Measurements from ENCODE around the gene TMEM200C.
A peak's percentile ranks its signal among the peaks of the same experiment; 100 is the strongest.

Gene TMEM200C

GRCh38 chr18:5895299-5895875 is at the start of gene TMEM200C:
TSS of gene TMEM200C (minus strand) at chr18:5895522. CDS start at chr18:5892063, 3,459 bp downstream.
- Histone ChIP-seq H3K9ac (ENCODE audit: low read depth, low read length) (peak within 1 kb of the TSS; percentile 90), H3K4me1 (ENCODE audit: insufficient read depth, low read length) (peaks cover 17% of the 10 kb centered on the region; the same call in 1 of the 2 replicates), H3K36me3 (ENCODE audit: insufficient read depth, low read length) (no peaks in the 10 kb centered on the region), H3K9me3 (ENCODE audit: control insufficient read depth, insufficient read depth, low read length) (no peaks in the 10 kb centered on the region)

DNA sequence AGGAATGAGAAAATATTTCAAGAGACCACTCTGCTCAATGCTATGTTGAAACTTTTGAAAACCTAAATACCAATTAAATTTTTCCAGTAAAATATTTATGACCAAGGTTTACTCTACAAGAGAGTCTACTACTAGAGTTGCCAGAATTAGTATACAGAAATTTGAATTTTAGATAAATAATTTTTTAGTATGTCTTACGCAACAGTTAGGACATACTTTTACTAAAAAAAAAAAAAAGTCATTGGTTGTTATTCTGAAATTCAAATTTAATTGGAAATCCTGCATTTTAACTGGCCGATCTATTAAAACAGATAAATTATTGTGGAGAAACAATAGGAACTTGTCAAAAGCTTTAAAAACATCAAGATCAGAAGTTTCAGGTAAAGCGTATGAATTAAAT is 49.1 kb upstream of the TMEM200C start:
- H3K9me3 ChIP-seq (ENCODE audit: control insufficient read depth, insufficient read depth, low read length): no peaks in the 10 kb centered on the region
- H3K4me1 ChIP-seq (ENCODE audit: insufficient read depth, low read length): peaks cover 12% of the 10 kb centered on the region
- H3K36me3 ChIP-seq (ENCODE audit: insufficient read depth, low read length): no peaks in the 10 kb centered on the region
- no peak overlapping the region for H3K9ac ChIP-seq (ENCODE audit: low read depth, low read length)

- Histone ChIP-seq H3K36me3 (ENCODE audit: insufficient read depth, low read length) (no peaks in the 10 kb centered on the region), H3K4me1 (ENCODE audit: insufficient read depth, low read length) (peaks cover 12% of the 10 kb centered on the region), H3K9me3 (ENCODE audit: control insufficient read depth, insufficient read depth, low read length) (no peaks in the 10 kb centered on the region), H3K9ac (ENCODE audit: low read depth, low read length) (no peak overlapping the region)
Measured at GRCh38 chr18:5943514-5943913, 48.2 kb upstream of the TMEM200C start.

GRCh38 chr18:5942591-5942990 is 47.3 kb upstream of the TMEM200C start:
- H3K36me3 ChIP-seq (ENCODE audit: insufficient read depth, low read length): no peaks in the 10 kb centered on the region
- no peaks in the 10 kb centered on the region for H3K9me3 ChIP-seq (ENCODE audit: control insufficient read depth, insufficient read depth, low read length)
- peaks cover 12% of the 10 kb centered on the region for H3K4me1 ChIP-seq (ENCODE audit: insufficient read depth, low read length)
- H3K9ac ChIP-seq (ENCODE audit: low read depth, low read length): no peak overlapping the region

- Histone ChIP-seq H3K36me3 (ENCODE audit: insufficient read depth, low read length) (no peaks in the 10 kb centered on the region), H3K4me1 (ENCODE audit: insufficient read depth, low read length) (peaks cover 12% of the 10 kb centered on the region), H3K9me3 (ENCODE audit: control insufficient read depth, insufficient read depth, low read length) (no peaks in the 10 kb centered on the region), H3K9ac (ENCODE audit: low read depth, low read length) (no peak overlapping the region)
Measured at GRCh38 chr18:5941890-5942289, 46.6 kb upstream of the TMEM200C start.

DNA sequence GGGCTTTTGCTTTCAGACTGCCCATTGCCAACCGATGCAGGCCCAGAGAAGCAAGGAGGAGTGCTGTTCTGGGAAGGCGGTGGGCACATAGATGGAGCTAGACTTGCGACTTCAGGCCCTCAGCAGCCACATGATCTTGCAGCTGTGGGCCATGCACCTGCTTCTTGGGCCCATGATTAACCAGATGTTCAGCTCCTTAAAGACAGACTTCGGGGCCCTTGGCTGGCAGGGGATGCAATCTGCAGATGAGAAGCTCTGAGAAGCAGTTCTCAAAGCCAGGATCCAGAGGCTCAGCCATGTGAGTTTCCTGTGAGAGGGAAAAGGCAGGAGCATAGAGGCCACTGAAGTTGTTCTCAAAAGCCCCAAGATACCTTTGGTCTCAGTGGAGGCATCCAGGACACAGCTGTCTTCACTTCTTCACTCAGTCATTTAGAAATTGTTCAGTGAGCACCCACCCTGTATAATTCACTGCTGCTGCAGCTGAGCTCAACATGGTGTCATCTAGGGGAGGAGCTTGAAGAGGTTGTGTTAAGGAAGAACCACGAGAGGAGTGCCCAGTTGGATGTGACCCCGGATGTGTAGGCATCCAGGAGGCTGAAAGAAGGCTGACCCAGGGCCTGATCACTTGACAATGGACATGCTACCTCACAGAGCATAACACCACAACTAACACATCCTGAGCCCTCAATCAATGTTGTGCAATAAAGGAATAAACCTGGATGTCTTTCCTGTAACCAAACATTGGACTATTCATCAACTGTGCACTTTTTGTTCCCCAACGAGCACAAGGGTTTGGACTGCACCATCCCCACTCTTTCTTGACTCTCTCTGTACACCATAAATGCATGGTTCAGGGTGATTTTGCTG is 44.7 kb upstream of the TMEM200C start:
- Histone ChIP-seq H3K4me1 (ENCODE audit: insufficient read depth, low read length) (peaks cover 12% of the 10 kb centered on the region), H3K9ac (ENCODE audit: low read depth, low read length) (no peak overlapping the region), H3K9me3 (ENCODE audit: control insufficient read depth, insufficient read depth, low read length) (no peaks in the 10 kb centered on the region), H3K36me3 (ENCODE audit: insufficient read depth, low read length) (no peaks in the 10 kb centered on the region)

- Histone ChIP-seq H3K9ac (ENCODE audit: low read depth, low read length) (no peak overlapping the region), H3K9me3 (ENCODE audit: control insufficient read depth, insufficient read depth, low read length) (no peaks in the 10 kb centered on the region), H3K36me3 (ENCODE audit: insufficient read depth, low read length) (no peaks in the 10 kb centered on the region), H3K4me1 (ENCODE audit: insufficient read depth, low read length) (peaks cover 12% of the 10 kb centered on the region)
Measured at GRCh38 chr18:5937795-5938194, 42.5 kb upstream of the TMEM200C start.

DNA sequence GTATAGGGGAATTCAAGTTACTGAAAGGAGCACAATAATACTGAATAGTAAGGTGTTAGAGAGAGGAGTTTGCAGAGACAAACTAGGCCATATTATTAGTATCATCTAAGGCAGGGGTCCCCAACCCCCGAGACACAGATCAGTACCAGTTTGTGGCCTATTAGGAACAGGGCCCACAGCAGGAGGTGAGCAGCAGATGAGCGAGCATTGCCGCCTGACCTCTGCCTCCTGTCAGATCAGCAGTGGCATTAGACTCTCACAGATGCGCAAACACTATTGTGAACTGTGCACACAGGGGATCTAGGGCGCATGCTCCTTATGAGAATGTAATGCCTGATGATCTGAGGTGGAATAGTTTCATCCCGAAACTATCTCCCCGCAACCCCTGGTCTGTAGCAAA is 41.8 kb upstream of the TMEM200C start:
- no peaks in the 10 kb centered on the region for H3K36me3 ChIP-seq (ENCODE audit: insufficient read depth, low read length)
- no peak overlapping the region for H3K9ac ChIP-seq (ENCODE audit: low read depth, low read length)
- H3K4me1 ChIP-seq (ENCODE audit: insufficient read depth, low read length): peaks cover 7% of the 10 kb centered on the region
- H3K9me3 ChIP-seq (ENCODE audit: control insufficient read depth, insufficient read depth, low read length): no peaks in the 10 kb centered on the region

DNA sequence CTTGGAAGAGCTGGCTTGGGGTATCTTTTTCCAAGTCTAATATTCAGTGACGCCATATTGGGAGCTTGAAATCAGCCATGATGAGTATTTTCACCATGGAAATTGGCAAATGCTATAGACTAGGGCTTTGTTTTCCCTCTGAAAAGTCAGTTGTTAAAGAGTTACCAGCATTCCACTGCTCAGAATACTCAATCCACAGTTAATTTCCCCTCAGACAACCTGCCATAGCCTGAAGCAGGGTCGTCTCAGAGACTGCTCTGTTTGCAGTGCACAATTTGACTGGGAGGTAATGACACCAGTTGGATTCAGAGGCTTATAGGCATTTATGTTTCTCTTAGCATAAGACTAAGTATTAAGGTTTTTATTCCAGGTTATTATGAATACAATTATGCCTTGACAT is 35.5 kb upstream of the TMEM200C start:
- H3K9ac ChIP-seq (ENCODE audit: low read depth, low read length): no peak overlapping the region
- no peaks in the 10 kb centered on the region for H3K4me1 ChIP-seq (ENCODE audit: insufficient read depth, low read length)

DNA sequence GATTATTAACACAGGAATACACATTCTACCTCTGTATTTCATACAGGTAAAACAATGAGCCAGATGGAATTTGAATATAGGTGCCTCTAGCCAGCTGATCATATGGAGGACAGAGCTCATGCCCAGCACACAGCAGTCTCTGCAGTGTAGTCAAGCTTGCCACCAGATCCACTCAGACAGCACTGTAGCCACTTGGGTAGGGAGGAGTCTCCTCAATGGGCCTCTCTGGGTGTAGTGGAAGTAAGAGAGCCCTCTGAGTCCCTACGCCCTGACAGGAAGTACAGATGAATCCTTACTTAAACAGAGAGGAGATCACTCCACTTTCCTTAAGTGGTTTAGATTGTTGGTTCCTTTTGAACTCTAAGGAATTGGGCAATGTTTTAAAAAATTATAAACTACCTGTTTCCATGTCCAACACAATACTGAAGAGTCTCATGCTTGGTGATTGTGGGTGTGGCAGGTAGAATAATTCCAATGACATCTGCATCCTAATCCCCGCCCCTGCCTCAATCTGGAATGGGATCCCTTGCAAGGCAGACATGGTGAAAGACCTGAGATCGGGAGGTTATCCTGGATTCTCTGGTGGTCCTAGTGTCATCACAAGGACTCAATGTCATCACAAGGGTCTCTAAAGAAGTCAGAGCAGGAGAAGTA is 23.0 kb upstream of the TMEM200C start:
- Histone ChIP-seq H3K9ac (ENCODE audit: low read depth, low read length) (no peak overlapping the region), H3K4me1 (ENCODE audit: insufficient read depth, low read length) (peaks cover 4% of the 10 kb centered on the region), H3K9me3 (ENCODE audit: control insufficient read depth, insufficient read depth, low read length) (no peaks in the 10 kb centered on the region), H3K36me3 (ENCODE audit: insufficient read depth, low read length) (no peaks in the 10 kb centered on the region)

More for the DNA sequence above, 35.5 kb upstream of the TMEM200C start:
- H3K36me3 ChIP-seq (ENCODE audit: insufficient read depth, low read length): no peaks in the 10 kb centered on the region
- H3K9me3 ChIP-seq (ENCODE audit: control insufficient read depth, insufficient read depth, low read length): peaks cover 6% of the 10 kb centered on the region; the same call in 1 of the 2 replicates

- Histone ChIP-seq H3K4me1 (ENCODE audit: insufficient read depth, low read length) (no peaks in the 10 kb centered on the region), H3K36me3 (ENCODE audit: insufficient read depth, low read length) (no peaks in the 10 kb centered on the region), H3K9ac (ENCODE audit: low read depth, low read length) (no peak overlapping the region), H3K9me3 (ENCODE audit: control insufficient read depth, insufficient read depth, low read length) (no peaks in the 10 kb centered on the region)
Measured at GRCh38 chr18:5914951-5915350, 19.6 kb upstream of the TMEM200C start.

- Histone ChIP-seq H3K9ac (ENCODE audit: low read depth, low read length) (no peak overlapping the region), H3K4me1 (ENCODE audit: insufficient read depth, low read length) (0 out of 2 replicates have a peak, but pooled peaks cover 3% of the 10 kb centered on the region), H3K9me3 (ENCODE audit: control insufficient read depth, insufficient read depth, low read length) (no peaks in the 10 kb centered on the region), H3K36me3 (ENCODE audit: insufficient read depth, low read length) (no peaks in the 10 kb centered on the region)
Measured at GRCh38 chr18:5914016-5914415, 18.7 kb upstream of the TMEM200C start.

DNA sequence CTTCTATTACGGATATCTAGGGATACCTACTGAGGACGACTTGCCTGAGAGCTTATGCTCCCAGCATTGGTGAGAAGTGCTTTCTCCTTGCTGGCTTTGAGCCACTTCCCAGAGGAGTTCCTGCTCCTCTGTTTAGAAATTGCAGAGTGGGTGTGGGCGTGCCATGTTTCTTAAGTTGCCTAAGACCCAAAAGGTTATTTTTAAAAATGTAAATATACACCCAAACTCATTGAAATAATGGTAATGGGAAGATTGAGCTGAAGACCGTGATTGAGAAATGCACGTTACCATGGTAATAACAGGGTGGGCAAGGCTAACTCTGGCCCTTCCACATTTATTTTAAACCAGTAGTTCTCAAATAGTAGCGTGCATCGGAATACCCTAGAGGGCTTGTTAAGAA is 17.2 kb upstream of the TMEM200C start:
- Histone ChIP-seq H3K9ac (ENCODE audit: low read depth, low read length) (no peak overlapping the region), H3K36me3 (ENCODE audit: insufficient read depth, low read length) (no peaks in the 10 kb centered on the region), H3K4me1 (ENCODE audit: insufficient read depth, low read length) (0 out of 2 replicates have a peak, but pooled peaks cover 6% of the 10 kb centered on the region), H3K9me3 (ENCODE audit: control insufficient read depth, insufficient read depth, low read length) (no peaks in the 10 kb centered on the region)

DNA sequence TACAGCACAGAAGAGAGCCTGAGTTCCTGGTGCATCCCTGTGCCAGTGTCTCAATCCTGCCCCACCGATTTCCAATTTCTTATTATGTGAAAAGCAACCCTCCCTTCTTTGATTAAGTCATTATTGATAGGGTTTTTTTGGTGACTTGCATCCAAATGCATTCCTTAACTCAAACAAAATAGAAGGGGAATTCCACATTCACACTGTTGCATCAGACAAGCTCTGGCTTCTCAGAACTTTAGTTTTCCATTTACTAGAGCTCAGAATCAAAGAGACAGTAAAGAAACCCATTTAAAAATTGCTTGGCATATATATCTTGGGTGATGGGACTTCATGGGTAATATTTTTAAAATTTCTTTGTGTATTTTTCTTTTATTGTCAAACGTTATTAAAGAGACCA is 13.8 kb upstream of the TMEM200C start:
- Histone ChIP-seq H3K36me3 (ENCODE audit: insufficient read depth, low read length) (no peaks in the 10 kb centered on the region), H3K9me3 (ENCODE audit: control insufficient read depth, insufficient read depth, low read length) (no peaks in the 10 kb centered on the region), H3K4me1 (ENCODE audit: insufficient read depth, low read length) (0 out of 2 replicates have a peak, but pooled peaks cover 6% of the 10 kb centered on the region), H3K9ac (ENCODE audit: low read depth, low read length) (no peak overlapping the region)

All from ES-I3 (cell line).